Heart left ventricle (tissue), 16 donors: Measurements from ENCODE around the gene NLRC5. TPM values are rescaled to one million over a fixed set of nuclear protein-coding genes. Genes with fewer than 3 reads are reported as not detected.

Experiments used
- ATAC-seq, 4 donors: fragments of 200-7000 bp; cut with Tn5 transposase; one replicate each; pipeline ENCODE4 v1.9.1; 2020 to 2022; ENCODE audit warnings: moderate library complexity in 4 of 4, mild to moderate bottlenecking in 3 of 4, moderate number of reproducible peaks in 1 of 4
- DNase-seq, 5 donors: peaks; one replicate each; pipeline ENCODE4 v3.0.0-alpha.2; 2020
- H3K27ac ChIP-seq, 12 donors: fragments of 200-600 bp; sonication (generic) in 4 of 12; one replicate each; pipeline versions ENCODE4 v1.5.0 to v1.8.0; 2016 to 2022; ENCODE audit warnings: mild to moderate bottlenecking in 2 of 12
- H3K27me3 ChIP-seq, 9 donors: fragments of 200-600 bp; sonication (generic) in 2 of 9; one replicate each; pipeline versions ENCODE4 v1.5.1 to v1.8.0; 2016 to 2022; ENCODE audit warnings: mild to moderate bottlenecking in 3 of 9
- H3K36me3 ChIP-seq, 9 donors: fragments of 200-600 bp; sonication (generic) in 2 of 9; one replicate each; pipeline versions ENCODE4 v1.5.0 to v1.8.0; 2018 to 2022; ENCODE audit warnings: mild to moderate bottlenecking in 2 of 9
- H3K4me1 ChIP-seq, 12 donors: fragments of 200-600 bp; sonication (generic) in 4 of 12; one replicate each; pipeline versions ENCODE4 v1.5.0 to v1.8.0; 2016 to 2022; ENCODE audit warnings: mild to moderate bottlenecking in 3 of 12
- H3K4me3 ChIP-seq, 12 donors: fragments of 200-600 bp; sonication (generic) in 4 of 12; one replicate each; pipeline versions ENCODE4 v1.5.0 to v1.8.0; 2017 to 2022; ENCODE audit warnings: mild to moderate bottlenecking in 9 of 12, moderate library complexity in 4 of 12
- H3K9me3 ChIP-seq, 12 donors: fragments of 200-600 bp; sonication (generic) in 4 of 12; one replicate each; pipeline versions ENCODE4 v1.5.0 to v1.8.0; 2016 to 2022; ENCODE audit warnings: mild to moderate bottlenecking in 1 of 12
- POLR2A ChIP-seq, 2 donors: fragments of 450-650 bp; IDR thresholded peaks; one replicate each; pipeline ENCODE4 v1.6.1; 2017; ENCODE audit warnings: antibody characterized with exemption in 2 of 2, mild to moderate bottlenecking in 2 of 2, moderate library complexity in 2 of 2
- WGBS, 4 donors: extraction: QIAGEN DNeasy Blood & Tissue Kit in 2 of 4; methylation state at CpG; one replicate each; pipeline versions ENCODE4 v1.1.5 to v1.1.7; 2013 to 2018; 5-methylcytosine and 5-hydroxymethylcytosine counted together
- intact Hi-C, 10 donors: fragments of 100-400 bp; cut with DNase I; formaldehyde crosslinking; loops; one replicate each; pipeline versions ENCODE4 v1.11.1 to v1.14.2; 2022
- polyA plus RNA-seq, 2 donors: library from polyadenylated mRNA; stranded (reverse); fragments of 200-250 nt; gene quantifications; one replicate each; pipeline ENCODE4 v1.2.3, GENCODE V29; 2013
- total RNA-seq, 9 donors: library from RNA; depleted of rRNA in 2 of 9; stranded (reverse); fragments of >200 nt in 2 of 9; fragmentation: NEBNext Ultra II Directional in 3 of 9; extraction: Animal tissue kit (Norgen Biotek cat#: 25700) in 3 of 9; gene quantifications; one replicate each; pipeline versions ENCODE4 v1.1.0 to v1.2.4, GENCODE V29; 2016 to 2023
- TF ChIP-seq, protein P1 (sequence below), 12 donors: fragments of 200-600 bp; sonication (generic) in 4 of 12; IDR thresholded peaks; one replicate each; pipeline versions ENCODE4 v1.5.0 to v1.8.0; 2018 to 2022; ENCODE audit warnings: antibody characterized with exemption in 12 of 12, mild to moderate bottlenecking in 5 of 12
- donor health status: ischemic (EF 13 %, LVEDD 7.1; RV severe dilation, severe dysfunction).
- donor health status: healthy with polysubstance abuse.
- donor health status: DM: no; HTN: yes; CAD: no.
- donor health status: DM: no; HTN: no; CAD: no.
- donor health status: ischemic (EF 25% LVEDD 6.9; RV normal size, moderate dysfunction).
- donor health status: ischemic (EF 25% LVEDD 5.7; RV mildly dilated, moderate dysfunction).
- donor health status: healthy.
- donor health status: DM: yes; HTN: yes; CAD: no.
- donor health status: ischemic (EF 35%, LVEDD 5.7; RV mildly dilated, moderate dysfunction).
- donor health status: nonischemic (EF 11% LVEDD 7.7; RV severe dilation, severe dysfunction).
- donor health status: DM: yes; HTN: yes; CAD: no.
- donor health status: PGD.
- donor health status: ischemic (EF 29% LVEDD 5.4; RV normal size, mild dysfunction).
- donor health status: nonischemic (EF 23%, LVEDD 6.1; RV moderate dilation, normal function).

NLRC5 gene
- total and polyA plus RNA-seq, 11 donors, result 5.8 to 98.6 (median 9.9) TPM

DNA sequence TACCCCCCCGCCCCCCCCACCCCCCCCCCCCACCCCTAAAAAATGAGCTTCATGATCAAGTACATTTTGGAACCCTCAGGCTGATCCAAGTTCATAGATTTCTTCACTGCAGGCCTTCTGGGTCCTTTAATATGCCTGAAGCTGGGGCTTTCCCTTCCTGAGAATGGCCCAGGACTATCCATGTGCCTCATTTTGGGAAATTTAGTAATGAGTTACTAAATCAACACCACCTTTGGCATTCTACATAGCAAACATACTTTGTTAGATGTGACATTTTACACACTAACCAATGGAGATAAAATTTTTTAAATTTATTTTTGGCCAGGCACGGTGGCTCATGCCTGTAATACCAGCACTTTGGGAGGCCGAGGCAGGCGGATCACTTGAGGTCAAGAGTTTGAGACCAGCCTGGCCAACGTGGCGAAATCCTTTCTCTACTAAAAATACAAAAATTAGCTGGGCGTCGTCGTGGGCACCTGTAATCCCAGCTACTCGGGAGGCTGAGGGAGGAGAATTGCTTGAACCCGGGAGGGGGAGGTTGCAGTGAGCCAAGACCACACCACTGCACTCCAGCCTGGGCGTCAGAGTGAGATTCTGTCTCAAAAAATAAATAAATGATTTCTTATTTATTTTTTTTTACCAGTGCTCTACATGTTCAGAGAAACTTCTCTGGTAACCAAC is 43.4 kb upstream of the NLRC5 start:
- no peaks in the 10 kb centered on the region for H3K27me3 ChIP-seq
- 68 to 75% (median 73%) methylated on average over 12 of the region's 12 CpGs for WGBS, 4 donors
- H3K36me3 ChIP-seq, result peaks cover 0 to 68% (median 59%) of the 10 kb centered on the region in 9 donors
- H3K9me3 ChIP-seq, result no peaks in the 10 kb centered on the region
- H3K27ac ChIP-seq, result peak overlapping the region in 2 of 12 donors; percentile 5
- no peak overlapping the region for H3K4me3 ChIP-seq
- DNase-seq (no peak), ATAC-seq (no peak)
- TF ChIP-seq, protein P1, sequence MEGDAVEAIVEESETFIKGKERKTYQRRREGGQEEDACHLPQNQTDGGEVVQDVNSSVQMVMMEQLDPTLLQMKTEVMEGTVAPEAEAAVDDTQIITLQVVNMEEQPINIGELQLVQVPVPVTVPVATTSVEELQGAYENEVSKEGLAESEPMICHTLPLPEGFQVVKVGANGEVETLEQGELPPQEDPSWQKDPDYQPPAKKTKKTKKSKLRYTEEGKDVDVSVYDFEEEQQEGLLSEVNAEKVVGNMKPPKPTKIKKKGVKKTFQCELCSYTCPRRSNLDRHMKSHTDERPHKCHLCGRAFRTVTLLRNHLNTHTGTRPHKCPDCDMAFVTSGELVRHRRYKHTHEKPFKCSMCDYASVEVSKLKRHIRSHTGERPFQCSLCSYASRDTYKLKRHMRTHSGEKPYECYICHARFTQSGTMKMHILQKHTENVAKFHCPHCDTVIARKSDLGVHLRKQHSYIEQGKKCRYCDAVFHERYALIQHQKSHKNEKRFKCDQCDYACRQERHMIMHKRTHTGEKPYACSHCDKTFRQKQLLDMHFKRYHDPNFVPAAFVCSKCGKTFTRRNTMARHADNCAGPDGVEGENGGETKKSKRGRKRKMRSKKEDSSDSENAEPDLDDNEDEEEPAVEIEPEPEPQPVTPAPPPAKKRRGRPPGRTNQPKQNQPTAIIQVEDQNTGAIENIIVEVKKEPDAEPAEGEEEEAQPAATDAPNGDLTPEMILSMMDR (IDR thresholded peaks at IDR 0.05), result no peak
- intact Hi-C loops, result loop anchor here in 1 of 10 donors (10.0 kb wide), 1 partner anchor 209 kb away; no protein-coding TSS in a partner anchor
- peaks cover 0 to 14% (median 1%) of the 10 kb centered on the region in 12 donors for H3K4me1 ChIP-seq

DNA sequence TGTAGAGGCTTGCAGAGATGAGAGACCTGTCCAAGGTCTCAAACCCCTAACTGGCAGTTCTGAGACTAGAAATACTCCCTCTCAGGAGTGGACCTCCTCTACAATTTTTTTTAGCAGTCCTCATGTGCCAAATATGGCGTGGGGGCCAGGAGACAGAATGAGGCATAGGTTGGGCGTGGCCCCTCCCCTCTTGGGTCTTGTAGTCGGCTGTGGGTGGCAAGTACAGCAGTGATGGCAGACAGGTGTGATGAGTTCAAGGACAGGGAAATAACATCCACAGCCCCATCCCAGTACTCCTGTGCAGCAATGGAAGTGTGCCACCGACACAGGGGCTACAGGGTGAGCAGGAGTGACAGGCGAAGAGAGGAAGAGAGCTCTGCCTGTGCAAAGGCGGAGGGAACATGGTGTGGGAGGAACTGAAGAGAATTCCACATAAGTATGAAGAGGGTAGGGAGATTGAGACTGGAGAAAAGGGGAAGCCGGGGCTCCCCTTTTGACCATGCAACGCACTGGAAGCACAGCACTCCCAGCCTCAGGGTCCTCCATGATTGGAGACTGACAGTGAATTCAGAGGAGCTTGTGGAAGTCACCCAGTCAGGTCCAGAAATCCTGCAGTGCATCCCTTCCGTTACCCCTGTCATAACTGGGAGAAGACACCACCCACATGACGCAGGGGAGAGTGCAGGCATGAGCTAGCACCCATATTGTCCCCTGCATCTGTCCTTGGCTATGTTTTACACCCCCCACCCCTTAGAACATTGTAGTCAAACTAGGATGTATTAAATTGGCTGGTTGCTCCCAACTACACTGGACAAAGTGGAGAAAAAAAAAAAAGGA is 42.4 kb upstream of the NLRC5 start:
- Histone ChIP-seq H3K4me1 (peaks cover 0 to 15% (median 0%) of the 10 kb centered on the region in 12 donors), H3K27me3 (no peaks in the 10 kb centered on the region), H3K9me3 (no peaks in the 10 kb centered on the region), H3K36me3 (peaks cover 0 to 58% (median 49%) of the 10 kb centered on the region in 9 donors), H3K27ac (peak overlapping the region in 1 of 12 donors; percentile 5), H3K4me3 (no peak overlapping the region)
- TF ChIP-seq, protein P1 (IDR thresholded peaks at IDR 0.05), result no peak
- no peak for TF ChIP-seq POLR2A (IDR thresholded peaks at IDR 0.05)
- 81 to 84% (median 83%) methylated on average over 10 of the region's 10 CpGs for whole genome bisulfite sequencing, 4 donors
- intact Hi-C loops, result loop anchor here in 1 of 10 donors (10.0 kb wide), 1 partner anchor 208 kb away; no protein-coding TSS in a partner anchor
- ATAC-seq (peak in 3 of 4 donors; percentile 16 to 33 (median 23)), DNase-seq (no peak)

DNA sequence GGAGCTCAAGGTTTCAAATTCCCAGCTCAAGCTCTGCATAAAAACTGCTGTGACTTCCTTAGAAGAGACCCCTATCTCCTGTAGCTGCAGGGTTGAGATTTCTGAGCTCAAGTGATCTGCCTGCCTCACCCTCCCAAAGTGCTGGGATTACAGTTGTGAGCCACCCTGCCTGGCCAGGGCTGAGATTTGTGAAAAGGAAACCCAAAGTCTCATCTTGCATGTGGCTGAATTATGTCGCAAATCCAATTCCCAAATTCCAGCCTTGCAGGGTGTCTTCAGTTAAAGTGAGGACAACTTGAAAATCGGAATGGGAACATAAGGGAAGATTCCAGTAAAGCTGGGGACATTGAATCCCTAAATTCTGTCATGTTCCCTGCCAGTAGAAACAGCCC is 41.8 kb upstream of the NLRC5 start:
- 85 to 96% (median 89%) methylated on average over 2 of the region's 2 CpGs for WGBS, 4 donors
- Histone ChIP-seq H3K36me3 (peaks cover 0 to 52% (median 43%) of the 10 kb centered on the region in 9 donors), H3K27ac (no peak overlapping the region), H3K4me1 (peaks cover 0 to 15% (median 0%) of the 10 kb centered on the region in 12 donors), H3K9me3 (no peaks in the 10 kb centered on the region), H3K27me3 (no peaks in the 10 kb centered on the region), H3K4me3 (no peak overlapping the region)
- DNase-seq, result no peak
- no peak for ATAC-seq
- intact Hi-C loops, result loop anchor here in 1 of 10 donors (10.0 kb wide), 1 partner anchor 207 kb away; no protein-coding TSS in a partner anchor
- TF ChIP-seq, protein P1 (IDR thresholded peaks at IDR 0.05), result no peak
- no peak for TF ChIP-seq POLR2A (IDR thresholded peaks at IDR 0.05)

DNA sequence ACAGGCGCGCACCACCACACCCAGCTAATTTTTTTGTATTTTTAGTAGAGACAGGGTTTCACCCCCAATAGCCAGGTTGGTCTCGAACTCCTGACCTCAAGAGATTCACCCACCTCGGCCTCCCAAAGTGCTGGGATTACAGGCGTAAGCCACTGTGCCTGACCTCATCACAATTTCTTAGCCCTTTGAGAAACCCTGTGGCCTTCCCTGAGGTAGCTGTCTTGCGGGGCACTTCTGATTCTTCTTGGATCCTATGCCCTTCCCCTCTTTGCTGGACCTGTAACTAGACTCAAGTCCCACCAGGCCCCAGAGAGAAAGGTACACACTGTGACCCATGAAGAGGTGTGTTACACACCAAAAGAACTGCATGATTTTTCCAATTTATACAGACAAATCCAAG is 41.1 kb upstream of the NLRC5 start:
- no peaks in the 10 kb centered on the region for H3K27me3 ChIP-seq
- H3K4me3 ChIP-seq, result no peak overlapping the region
- TF ChIP-seq, protein P1 (IDR thresholded peaks at IDR 0.05), result no peak
- no peak for TF ChIP-seq POLR2A (IDR thresholded peaks at IDR 0.05)
- H3K27ac ChIP-seq, result no peak overlapping the region
- DNase-seq, result no peak
- WGBS, 4 donors, result 95 to 97% (median 96%) methylated on average over 6 of the region's 6 CpGs
- peaks cover 0 to 46% (median 37%) of the 10 kb centered on the region in 9 donors for H3K36me3 ChIP-seq
- ATAC-seq, result no peak
- no peaks in the 10 kb centered on the region for H3K9me3 ChIP-seq
- intact Hi-C loops, result loop anchor here in 1 of 10 donors (10.0 kb wide), 1 partner anchor 207 kb away; no protein-coding TSS in a partner anchor
- H3K4me1 ChIP-seq, result peaks cover 0 to 15% (median 0%) of the 10 kb centered on the region in 12 donors
